GM21447 (cell line): ENCODE measurements around the gene MAP3K15.

ENCODE experiments used
- ATAC-seq: cut with Tn5 transposase; IDR thresholded peaks from one replicate; pipeline ENCODE4 v1.9.1; 2021; ENCODE audit not compliant: unreplicated experiment

Gene MAP3K15, protein sequence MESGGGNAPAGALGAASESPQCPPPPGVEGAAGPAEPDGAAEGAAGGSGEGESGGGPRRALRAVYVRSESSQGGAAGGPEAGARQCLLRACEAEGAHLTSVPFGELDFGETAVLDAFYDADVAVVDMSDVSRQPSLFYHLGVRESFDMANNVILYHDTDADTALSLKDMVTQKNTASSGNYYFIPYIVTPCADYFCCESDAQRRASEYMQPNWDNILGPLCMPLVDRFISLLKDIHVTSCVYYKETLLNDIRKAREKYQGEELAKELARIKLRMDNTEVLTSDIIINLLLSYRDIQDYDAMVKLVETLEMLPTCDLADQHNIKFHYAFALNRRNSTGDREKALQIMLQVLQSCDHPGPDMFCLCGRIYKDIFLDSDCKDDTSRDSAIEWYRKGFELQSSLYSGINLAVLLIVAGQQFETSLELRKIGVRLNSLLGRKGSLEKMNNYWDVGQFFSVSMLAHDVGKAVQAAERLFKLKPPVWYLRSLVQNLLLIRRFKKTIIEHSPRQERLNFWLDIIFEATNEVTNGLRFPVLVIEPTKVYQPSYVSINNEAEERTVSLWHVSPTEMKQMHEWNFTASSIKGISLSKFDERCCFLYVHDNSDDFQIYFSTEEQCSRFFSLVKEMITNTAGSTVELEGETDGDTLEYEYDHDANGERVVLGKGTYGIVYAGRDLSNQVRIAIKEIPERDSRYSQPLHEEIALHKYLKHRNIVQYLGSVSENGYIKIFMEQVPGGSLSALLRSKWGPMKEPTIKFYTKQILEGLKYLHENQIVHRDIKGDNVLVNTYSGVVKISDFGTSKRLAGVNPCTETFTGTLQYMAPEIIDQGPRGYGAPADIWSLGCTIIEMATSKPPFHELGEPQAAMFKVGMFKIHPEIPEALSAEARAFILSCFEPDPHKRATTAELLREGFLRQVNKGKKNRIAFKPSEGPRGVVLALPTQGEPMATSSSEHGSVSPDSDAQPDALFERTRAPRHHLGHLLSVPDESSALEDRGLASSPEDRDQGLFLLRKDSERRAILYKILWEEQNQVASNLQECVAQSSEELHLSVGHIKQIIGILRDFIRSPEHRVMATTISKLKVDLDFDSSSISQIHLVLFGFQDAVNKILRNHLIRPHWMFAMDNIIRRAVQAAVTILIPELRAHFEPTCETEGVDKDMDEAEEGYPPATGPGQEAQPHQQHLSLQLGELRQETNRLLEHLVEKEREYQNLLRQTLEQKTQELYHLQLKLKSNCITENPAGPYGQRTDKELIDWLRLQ (N-terminal part only)

DNA sequence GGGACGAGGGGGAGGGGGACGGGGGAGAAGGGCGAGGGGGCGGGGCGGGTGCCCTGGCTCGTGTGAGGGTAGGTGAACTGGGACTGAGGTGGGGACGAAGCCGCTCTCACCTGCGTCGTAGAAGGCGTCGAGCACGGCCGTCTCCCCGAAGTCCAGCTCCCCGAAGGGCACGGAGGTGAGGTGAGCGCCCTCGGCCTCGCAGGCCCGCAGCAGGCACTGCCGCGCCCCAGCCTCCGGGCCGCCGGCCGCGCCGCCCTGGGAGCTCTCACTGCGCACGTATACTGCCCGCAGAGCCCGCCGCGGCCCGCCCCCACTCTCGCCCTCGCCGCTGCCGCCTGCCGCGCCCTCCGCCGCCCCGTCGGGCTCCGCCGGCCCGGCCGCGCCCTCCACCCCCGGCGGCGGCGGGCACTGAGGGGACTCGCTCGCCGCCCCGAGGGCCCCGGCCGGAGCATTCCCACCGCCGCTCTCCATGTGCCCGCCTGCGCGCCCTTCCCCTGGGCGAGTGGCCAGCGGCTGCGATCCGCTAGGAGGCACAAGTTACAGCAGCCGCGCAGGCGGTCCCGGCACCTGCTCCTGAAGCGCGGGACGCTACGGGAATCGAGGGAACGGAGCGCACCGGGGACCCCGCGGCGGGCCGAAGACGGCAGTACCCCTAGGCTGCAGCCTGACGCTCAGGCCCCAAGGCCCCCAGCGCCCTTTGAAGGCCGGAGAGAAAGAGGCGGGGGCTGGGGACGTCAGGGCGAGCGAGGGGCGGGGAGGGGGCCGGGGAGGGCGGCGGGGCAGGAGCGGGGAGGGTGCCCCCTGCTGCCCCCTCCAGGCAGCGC is at the start of gene MAP3K15:
TSS of gene MAP3K15 (minus strand) at position 718 of the 824 bp plus-strand sequence. CDS start at position 471, 247 bp downstream.
- no peak for ATAC-seq

DNA sequence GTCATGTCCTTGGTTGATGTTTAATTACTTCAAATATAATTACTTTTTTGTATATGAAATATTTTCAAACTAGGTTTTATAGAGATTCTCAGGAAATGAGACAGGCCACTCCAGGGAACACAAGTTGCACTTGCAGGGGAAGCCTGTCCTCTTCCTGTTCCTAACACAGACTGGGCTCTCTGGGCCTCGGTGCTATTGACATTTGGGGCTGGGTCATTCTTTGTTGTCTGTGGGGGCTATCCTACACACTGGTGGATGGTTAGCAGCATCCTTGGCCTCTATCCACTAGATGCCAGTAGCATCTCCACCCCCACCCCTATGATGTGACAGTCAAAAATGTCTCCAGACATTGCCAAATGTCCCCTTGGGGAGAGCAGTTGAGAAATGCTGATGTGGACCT is 49.3 kb upstream of the MAP3K15 start:
- ATAC-seq = no peak

DNA sequence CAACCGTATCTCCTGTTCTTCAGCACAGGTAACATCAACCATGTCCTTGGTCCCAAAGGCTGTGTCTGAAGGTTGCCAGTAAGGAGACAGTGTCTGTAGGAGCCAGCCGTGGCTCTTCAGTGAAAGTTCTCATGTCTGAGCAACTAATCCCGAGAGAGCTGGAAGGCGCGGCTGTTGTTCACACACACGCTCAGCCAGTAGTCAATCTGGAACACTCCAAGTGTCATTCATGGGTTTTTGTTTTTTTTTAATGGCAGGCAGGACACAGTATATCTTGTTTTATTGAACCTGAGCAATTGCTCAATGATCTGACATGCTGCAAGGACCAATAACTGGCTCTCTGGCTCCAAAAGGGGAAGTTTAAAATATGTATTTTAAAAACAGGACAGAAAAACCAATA is 48.4 kb upstream of the MAP3K15 start:
- ATAC-seq = peak; percentile 34

DNA sequence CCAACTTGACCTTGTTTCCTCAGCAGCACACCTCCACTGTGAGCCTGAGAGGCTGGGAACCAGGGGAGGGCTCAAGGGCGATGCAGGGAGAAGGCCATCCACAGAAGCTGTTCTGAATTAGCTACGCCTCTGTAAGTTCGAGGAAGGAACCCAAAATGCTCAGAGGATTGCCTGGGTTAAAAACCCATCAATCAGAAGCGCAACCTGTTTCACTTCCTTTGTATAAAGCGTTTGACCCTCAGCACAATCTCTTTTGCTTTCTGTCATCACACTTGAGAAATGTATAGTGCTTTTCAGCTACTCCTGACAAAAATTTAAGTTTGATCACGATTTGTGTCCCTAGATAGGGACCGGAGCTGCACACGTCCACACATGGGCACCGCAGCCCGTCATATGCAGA is 48.0 kb upstream of the MAP3K15 start:
- ATAC-seq = peak; percentile 47

DNA sequence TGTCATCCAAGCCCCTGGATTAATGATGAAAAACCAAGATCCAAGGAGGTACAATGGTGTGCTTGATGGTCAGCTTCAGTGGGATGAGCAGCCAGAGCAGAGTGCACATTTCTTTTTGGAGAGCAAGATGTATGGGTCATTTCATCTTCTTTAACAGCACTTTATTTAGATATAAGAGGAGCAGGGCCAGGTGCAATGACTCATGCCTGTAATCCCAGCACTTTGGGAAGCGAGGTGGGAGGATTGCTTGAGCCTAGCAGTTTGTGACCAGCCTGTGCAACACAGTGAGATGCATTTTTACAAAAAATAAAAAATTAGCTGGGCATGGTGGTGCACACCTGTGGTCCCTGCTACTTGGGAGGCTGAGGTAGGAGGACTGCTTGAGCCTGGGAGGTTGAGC is 45.3 kb upstream of the MAP3K15 start:
- ATAC-seq = no peak

DNA sequence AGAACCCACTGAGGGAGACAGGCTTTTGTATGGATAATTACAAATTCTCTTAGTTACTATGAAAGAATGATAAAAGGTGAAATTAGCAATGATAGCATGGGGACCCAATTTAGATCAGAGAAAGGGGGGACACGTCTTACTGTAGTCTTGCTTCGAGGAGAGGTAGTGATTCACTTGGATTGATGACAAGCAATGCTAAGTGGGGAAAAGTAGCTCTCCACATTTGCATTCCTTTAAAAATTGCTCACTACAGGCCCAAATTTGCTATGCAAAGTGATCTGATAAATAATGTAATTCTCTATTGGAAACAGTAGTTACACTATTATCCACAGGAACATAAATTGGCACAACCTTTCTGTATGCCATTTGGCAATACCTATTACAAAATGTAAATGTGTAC is 42.5 kb upstream of the MAP3K15 start:
- ATAC-seq = no peak

DNA sequence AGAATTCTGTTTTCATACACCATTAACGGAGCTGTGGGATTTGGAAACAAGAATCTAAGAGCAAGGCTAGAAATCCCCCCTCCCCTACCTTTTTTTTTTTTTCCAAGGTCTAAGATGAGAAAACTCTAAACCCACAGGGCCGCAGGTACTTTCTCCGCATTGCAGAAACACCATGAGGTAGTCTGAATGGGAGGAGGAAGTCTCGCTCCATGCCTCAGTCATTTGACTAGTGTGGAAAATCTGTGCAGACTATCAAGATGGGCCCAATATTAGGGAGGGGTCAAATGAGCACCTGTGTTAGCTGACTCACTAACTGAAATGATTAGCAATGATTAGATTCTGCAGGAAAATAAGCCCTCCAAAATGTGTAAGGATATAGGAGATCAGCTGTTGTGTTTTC is 40.9 kb upstream of the MAP3K15 start:
- peak; percentile 43 for ATAC-seq

DNA sequence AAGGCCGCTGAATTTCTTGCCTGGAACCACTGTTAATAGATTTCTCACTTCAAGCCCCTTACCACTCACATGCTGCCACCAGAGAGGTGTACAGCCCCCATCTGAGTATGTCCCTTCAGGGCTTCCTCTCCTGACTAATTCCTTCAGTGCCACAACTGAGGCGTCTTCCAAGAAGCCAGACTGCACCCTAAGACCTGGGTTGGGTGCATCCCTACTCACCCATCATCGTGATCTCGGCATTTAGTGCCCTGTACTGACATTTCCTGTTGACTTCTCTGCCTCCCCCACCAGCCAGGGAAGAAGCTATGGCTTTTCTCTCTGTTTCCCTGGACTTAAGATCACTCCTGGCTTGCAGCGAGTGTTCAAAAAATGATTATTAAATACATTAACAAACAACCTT is 40.4 kb upstream of the MAP3K15 start:
- ATAC-seq = no peak

DNA sequence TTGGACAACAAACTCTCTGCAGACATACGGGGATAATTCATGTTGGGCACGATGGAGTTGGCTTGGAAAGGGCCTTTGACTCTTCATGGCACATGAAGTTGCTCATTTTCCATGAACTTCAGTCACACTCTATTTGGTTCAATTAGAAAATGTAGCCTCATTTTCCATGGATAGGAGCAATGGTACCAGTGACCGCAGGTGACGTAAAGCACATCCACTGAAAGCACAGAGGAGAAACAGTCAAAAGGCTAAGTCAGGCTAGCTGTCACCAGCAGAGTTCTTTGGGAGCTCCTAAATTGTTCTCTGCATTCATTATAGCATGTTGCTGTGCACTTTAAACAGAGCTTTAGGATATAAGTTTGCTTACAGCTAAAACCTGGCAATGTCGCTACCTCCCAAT is 39.9 kb upstream of the MAP3K15 start:
- ATAC-seq = no peak

DNA sequence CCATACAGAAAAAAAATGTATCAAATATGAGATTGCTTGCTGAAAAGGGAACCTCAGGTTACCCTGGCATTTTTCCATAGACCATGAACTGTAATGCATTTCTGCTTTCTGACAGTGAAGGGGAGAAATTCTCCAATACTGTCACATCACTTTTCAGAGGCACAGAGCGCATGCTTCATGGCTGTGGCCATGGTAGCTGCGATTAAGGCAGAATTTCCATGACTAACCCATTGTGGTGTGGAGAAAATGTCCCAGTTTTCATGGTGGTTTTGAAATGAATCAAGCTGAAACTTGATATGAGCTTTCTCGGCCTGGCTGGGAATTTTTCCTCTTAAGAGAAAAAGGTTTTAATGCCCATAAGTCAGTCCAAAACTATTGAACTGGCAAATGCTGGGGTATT is 39.5 kb upstream of the MAP3K15 start:
- no peak for ATAC-seq

DNA sequence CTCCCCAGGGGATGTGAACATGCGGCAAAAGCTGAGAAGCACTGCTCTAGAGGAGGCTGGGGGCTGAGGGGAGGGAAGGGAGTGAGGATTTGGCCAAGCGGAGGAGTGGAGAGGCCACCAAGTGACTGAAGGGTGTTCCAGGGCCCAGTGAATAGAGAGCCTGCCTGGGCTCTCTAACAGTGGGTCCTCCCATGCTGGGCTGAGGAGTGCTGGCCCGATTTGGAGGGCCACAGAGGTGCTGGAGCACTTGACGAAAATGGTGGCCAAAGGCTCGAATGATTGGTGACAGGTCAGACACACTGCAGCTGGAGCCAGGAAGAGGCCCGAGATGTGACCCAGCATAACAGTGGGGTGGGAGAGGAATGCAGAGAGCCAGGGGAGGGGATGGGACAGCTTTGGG is 37.5 kb upstream of the MAP3K15 start:
- no peak for ATAC-seq

DNA sequence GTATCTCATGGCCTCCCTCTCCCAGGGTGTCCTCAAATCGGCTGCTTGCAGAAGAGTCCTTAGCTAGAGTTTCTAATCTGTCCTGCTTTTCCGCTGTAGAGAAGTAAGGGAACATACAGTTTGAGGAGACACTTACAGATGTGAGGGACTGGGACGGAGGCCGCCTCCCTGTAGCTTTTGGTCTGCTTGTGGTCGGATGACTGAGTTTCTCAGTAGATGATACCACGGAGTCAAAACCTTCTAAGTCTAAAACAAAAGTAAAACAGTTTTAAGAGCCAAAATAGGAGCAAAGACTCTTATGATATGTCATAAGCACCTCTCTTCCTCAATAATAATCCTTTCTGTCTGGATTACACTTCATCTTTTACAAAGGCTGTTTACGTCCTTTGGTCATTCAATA is 34.5 kb upstream of the MAP3K15 start:
- ATAC-seq = no peak

DNA sequence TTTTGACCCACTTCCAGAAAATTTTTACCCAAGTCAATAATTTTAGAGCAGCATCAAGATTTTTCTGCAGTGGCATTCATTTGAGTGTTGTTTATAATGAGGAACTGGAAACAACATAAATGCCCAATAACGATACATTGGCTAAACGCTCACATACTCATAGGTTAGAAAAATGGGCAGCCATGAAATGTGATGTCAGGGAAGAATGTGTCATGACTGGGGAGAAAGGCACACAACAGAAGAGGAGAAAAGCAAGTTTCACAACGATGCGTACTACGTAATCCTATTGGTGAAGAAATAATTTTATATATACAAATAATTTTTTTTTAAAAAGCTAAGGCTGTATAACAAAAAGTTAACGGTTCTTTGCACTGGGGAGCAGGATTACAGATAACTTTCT is 33.6 kb upstream of the MAP3K15 start:
- no peak for ATAC-seq

DNA sequence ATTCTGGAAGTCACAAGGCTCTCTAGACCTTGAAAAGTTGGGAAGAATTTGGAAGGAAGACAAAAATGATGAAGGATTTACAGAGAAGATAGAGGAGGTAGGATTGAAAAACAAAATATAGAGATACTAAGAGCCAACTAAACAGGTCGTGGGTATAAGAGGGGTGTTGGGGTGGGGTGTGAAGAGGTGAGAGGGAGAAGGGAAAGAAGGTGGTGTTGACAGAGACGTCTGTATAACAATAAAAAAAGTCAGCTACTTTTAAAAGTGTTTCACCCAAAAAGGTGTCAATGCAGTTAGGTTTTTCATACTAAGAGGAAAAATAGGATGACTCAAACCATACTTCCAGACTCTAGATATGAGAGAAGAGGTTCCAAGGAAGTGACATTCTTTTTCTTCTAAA is 33.0 kb upstream of the MAP3K15 start:
- no peak for ATAC-seq

DNA sequence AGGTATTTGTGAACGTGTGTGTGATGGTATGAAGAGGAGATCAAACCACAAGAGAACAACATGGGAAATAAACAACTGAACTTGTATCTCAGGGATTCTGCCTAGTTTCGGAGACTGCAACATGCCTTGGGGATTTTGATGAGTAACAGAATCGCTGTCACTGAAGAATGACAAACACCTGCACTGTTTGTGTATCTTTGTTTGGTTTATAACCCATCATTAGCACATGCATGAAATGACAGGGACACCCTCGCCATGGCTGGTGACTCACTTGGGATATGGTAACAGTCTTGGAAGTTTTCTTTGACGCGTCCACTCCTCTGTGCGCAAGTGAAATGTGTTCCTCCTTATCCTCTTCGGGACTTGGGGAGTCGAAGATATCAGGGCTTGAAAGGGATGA is 30.3 kb upstream of the MAP3K15 start:
- ATAC-seq = no peak

DNA sequence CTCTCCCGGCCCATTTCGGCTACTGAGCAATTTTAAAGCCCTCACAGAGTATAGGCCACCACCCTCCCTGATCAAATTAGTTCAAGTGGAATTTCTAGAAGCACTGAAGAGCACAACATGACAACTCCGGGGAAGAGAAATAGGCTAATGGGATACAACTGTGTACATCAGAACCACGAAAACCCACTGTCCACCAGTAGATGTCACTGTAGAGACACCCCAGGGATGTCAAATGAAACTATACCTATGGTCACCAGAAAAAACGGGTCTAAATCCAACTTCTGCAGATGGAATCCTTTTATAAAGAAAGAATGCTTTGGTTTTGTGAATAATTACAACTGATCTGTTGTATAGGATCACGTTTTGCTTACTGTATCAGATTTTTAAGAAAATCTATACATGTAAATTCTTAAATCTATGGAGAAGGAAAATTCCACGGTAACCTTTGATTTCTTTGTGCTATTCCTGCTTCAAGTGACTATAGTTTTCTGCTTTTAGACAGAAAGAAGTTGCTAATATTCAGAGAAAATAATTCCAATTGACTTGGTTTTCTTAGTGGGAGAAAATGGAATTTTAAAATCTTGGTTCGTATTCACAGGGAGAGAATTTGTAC is 29.5 kb upstream of the MAP3K15 start:
- no peak for ATAC-seq

DNA sequence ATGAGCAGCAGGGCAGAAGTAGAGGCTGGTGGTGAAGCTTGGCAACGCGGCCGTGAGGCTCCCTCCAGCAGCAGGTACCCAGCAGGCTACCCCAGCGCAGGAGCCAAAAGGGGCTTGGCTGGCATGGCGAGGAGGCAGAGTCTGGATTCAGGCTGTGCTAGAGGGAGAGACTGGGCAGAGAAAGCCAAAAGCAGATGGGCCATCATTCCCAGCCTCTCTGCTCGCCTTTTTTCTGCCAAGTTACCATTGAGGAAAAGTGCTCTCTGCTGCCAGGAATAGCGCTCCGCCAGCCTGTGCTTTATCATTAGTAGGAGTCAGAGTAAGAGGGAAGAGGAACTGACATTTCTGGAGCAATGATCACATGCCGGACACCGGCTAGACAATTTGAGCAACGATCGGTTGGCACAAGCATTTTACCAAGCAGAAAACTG is 28.7 kb upstream of the MAP3K15 start:
- ATAC-seq = no peak

DNA sequence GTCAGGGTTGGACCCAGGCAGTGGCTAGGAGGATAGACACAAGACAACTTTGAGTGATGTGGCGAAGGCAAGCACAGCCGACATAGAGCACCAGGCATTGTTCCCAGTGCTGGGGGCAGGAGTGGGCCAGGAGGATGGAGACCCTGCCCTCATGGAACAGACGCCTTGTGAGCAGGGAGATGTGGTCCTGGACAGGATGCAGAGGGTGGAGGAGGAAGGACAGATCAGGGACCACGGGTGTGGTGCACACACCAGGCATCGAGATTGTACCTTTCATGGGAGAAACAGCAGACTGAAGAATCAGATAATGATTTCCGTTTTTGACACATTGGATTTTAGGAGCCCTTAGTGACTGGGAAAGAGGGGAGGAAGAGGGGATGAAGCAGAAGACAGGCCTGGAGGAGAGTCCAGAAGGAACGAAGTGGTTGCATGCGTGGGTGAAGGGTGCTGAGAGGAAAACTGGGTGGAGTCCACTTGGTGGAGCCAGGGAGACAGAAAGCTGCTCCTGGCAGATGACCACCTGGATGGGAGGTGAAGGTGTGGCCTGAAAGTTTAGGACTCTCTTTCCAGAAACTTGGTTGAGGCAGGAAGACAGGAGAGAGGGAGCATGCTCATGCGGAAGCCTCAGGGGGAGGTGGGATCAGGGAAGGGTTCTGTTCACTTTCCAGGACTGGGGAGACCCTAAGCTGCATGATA is 27.9 kb upstream of the MAP3K15 start:
- ATAC-seq = no peak

DNA sequence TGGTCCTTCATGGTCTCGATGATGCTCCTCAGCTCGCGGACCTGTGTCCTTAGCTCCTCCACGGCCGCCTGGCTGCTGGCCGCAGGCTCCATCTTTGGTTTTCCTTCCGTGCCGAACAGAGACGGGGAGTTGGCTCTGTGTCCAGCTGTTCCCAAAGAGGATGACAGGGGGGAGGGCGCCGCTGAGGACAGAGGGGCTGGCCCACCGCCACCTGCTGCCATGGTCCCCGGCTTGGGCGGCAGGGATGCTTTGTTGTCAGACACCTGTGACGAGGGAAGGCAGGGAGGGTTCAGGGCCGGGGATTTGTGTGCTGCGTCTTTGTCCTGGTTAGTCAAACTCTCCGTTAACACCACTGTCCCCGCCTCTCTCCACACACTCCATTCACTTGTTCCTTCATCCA is 26.6 kb upstream of the MAP3K15 start:
- no peak for ATAC-seq
